ENCODE results near the gene CCDC89. TPM values are rescaled to one million over a fixed set of nuclear protein-coding genes. Genes with fewer than 3 reads are reported as not detected.

Gene CCDC89
- total RNA-seq: 10 to 100 TPM in 1 of 4 donors, 1 to 10 TPM in 1, under 1 TPM in 1, not detected in 1; 0.77 to 14.0 (median 4.4) TPM

- no peak for TF ChIP-seq CTCF (IDR thresholded peaks at IDR 0.05)
- TF ChIP-seq POLR2A (IDR thresholded peaks at IDR 0.05): peak in 1 of 2 donors; percentile 29
- H3K27ac ChIP-seq: peak within 1 kb of the TSS; percentile 75 to 83
- no peaks in the 10 kb centered on the region for H3K9me3 ChIP-seq
- no peaks in the 10 kb centered on the region for H3K27me3 ChIP-seq
- peak within 1 kb of the TSS; percentile 45 to 54 for H3K4me3 ChIP-seq
- intact Hi-C loops (cut with DNase I; ENCODE audit: low total_unique reads): no loop called here
- no peaks in the 10 kb centered on the region for H3K36me3 ChIP-seq
- H3K4me1 ChIP-seq: peaks cover 6% of the 10 kb centered on the region in 2 donors
- DNase-seq: peak; percentile 83 to 93
These were observed at the start of gene CCDC89 for GRCh38 chr11:85685820-85686459. TSS of gene CCDC89 (minus strand) at chr11:85686195. CDS start at chr11:85686130, 65 bp downstream.

GRCh38 chr11:85732965-85733364 lies 47.0 kb upstream of the CCDC89 start:
- intact Hi-C loops (cut with DNase I; ENCODE audit: low total_unique reads): no loop called here
- Histone ChIP-seq H3K9me3 (no peaks in the 10 kb centered on the region), H3K4me1 (no peaks in the 10 kb centered on the region)

GRCh38 chr11:85726381-85726780 lies 40.4 kb upstream of the CCDC89 start:
- Histone ChIP-seq H3K4me1 (no peaks in the 10 kb centered on the region), H3K27ac (no peak overlapping the region), H3K4me3 (no peak overlapping the region), H3K27me3 (no peaks in the 10 kb centered on the region), H3K36me3 (no peaks in the 10 kb centered on the region), H3K9me3 (no peaks in the 10 kb centered on the region)
- TF ChIP-seq POLR2A (IDR thresholded peaks at IDR 0.05) (no peak), CTCF (IDR thresholded peaks at IDR 0.05) (no peak)
- intact Hi-C loops (cut with DNase I; ENCODE audit: low total_unique reads): no loop called here
- no peak for DNase-seq

More at GRCh38 chr11:85732965-85733364, 47.0 kb upstream of the CCDC89 start:
- Histone ChIP-seq H3K36me3 (no peaks in the 10 kb centered on the region), H3K4me3 (no peak overlapping the region), H3K27ac (no peak overlapping the region), H3K27me3 (no peaks in the 10 kb centered on the region)
- no peak for DNase-seq
- TF ChIP-seq POLR2A (IDR thresholded peaks at IDR 0.05) (no peak), CTCF (IDR thresholded peaks at IDR 0.05) (no peak)

- Histone ChIP-seq H3K4me1 (no peaks in the 10 kb centered on the region), H3K9me3 (no peaks in the 10 kb centered on the region), H3K27me3 (no peaks in the 10 kb centered on the region), H3K27ac (no peak overlapping the region), H3K4me3 (no peak overlapping the region), H3K36me3 (no peaks in the 10 kb centered on the region)
- DNase-seq: no peak
- TF ChIP-seq CTCF (IDR thresholded peaks at IDR 0.05) (no peak), POLR2A (IDR thresholded peaks at IDR 0.05) (no peak)
- intact Hi-C loops (cut with DNase I; ENCODE audit: low total_unique reads): no loop called here
These were observed 39.7 kb upstream of the CCDC89 start for GRCh38 chr11:85725510-85726258.

Measured in uterus (tissue), 4 donors.